A172 (cell line): ENCODE results near the gene THUMPD1. TPM values are rescaled to one million over a fixed set of nuclear protein-coding genes. Genes with fewer than 3 reads are reported as not detected.
"Not testable (repeated sequence)": the region's sequence is repeated elsewhere in the genome, so short reads cannot be mapped to it uniquely, and the experiment has no call there.

Experiments
- DNase-seq: peaks from one replicate; pipeline ENCODE4 v3.0.0-alpha.2; 2015; ENCODE audit warnings: low spot score
- total RNA-seq: library from RNA; depleted of rRNA; stranded (reverse); fragments of >200 nt; shearing (Covaris generic); gene quantifications from 2 replicates; pipeline ENCODE4 v1.2.3, GENCODE V29; 2014

Gene THUMPD1
- total RNA-seq, 1 experiment from 2014 or later = 51.0 TPM

- no peak for DNase-seq
Observed at GRCh38 chr16:20747030-20747816, 5.6 kb upstream of the THUMPD1 start.

- no peak for DNase-seq
Observed at GRCh38 chr16:20746461-20746860, 4.8 kb upstream of the THUMPD1 start.

GRCh38 chr16:20744922-20745440 is 3.4 kb upstream of the THUMPD1 start:
- no peak for DNase-seq

DNA sequence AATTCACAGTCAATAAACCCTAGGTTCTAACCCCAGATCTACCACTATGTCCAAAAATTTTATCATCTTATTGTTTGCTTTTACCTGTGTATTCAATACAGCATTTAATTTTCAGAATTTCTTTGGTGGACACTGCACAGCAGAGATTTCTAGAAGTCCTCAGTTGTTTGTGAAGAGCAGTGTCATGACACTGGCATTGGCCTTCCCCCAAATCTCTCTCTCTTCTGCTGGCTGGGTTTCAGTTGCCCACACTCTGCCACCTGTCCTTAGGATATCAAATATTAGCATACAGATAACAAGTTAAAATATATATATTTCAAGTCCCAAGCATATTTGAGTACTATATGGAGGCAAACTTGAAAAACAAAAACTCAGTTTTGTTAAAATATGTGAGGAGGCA is 2.0 kb upstream of the THUMPD1 start:
- DNase-seq = no peak

DNA sequence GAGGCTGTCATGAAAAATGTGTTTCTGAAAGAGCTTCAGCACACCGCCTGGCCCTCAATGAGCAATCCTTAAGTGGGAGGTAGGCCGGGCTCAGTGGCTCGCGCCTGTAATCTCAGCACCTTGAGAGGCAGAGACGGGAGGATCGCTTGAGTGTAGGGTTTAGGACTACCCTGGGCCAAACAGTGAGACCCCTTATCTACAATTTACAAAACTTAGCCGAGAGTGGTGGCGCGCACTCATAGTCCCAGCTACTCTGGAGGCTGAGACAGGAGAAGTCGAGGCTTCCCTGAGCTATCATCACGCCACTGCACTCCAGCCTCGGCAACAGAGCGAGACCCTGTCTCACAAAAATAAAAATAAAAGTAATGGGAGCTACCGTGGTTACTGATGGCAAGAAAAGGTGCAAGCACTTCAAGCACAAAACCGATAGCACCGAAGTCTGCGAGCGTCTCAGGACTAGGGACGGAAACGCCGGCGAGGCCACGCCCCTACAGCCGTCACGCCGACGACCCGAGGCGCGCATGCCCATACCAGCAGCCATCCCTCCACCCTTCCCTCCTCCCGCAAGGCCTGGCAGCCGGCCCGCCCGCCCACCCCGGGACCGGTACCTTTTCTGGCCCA is 607 bp downstream of the THUMPD1 start:
- peak; percentile 83 for DNase-seq

DNA sequence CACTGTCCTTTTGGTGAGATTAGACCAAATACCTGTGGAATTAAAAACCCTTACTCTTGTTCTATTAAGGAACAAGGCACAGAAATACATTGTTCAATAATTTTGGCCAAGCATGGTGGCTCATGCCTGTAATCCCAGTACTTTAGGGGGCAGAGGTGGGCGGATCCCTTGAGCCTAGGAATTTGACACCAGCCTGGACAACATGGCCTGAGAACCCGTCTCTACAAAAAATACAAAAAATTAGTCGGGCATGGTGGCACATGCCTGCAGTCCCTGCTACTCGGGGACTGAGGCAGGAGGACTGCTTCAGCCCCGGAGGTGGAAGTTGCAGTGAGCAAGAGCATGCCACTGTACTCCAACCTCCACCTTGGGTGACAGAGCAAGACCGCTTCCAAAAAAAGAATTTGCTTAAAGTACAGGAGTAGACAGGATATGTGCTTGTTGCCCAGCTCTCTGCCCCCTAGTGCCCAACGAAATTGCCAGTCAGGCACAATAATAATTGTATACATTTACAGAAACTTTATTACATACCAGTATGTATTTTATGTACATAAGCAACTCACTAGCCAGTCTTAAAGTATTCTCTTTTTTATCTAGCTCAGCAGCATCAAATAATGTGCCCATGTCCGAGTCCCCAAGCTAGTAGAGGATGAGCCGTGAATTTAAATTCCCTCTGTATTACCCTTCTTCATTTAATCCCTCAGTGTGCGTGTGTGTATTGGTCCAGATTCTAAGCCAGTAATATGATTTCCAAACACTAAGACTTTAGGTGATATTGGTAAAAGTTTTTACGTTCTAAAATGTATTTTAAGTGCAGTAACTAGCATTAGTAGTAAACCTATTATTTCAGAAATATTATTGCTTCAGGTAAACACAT is 1.4 kb downstream of the THUMPD1 start:
- DNase-seq = peak; percentile 7

DNA sequence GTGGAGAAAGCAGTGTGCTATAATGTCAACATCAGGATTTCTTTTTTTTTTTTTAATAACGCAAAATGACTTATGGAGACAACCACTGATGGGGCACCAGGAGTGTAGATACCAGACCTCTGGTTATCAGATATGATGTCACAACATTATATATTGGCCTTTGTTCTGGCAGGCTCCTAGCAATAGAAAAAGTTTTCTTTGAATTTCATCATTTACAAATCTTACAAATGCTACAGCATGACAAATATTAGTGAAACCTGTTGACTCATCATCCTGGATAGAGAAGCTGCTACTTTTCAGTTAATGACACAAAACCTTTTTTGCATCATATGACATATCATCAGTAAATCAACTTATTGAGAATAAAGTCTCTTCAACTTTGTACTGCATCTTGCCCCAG is 6.1 kb downstream of the THUMPD1 start:
- no peak for DNase-seq

DNA sequence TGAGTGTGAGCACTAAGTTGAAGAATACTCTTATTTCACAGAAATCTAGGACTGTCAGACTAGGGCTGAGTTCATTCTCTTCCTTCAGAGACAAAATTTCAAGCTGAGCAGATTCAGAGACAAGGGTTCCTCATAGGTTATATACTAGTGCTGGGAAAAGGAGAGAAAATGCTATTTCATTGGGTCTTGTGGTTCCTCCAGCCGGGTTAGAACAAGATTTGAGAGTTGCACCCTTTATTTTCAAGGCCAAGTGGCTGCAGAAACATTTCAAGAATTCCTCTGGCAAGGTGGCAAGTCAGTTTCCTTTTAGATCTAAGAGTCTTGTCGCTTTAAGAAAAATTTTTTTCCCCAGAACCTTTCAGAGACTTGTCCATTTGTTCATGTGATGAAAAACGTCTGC is 6.8 kb downstream of the THUMPD1 start:
- DNase-seq = no peak

GRCh38 chr16:20734056-20734455 is 7.6 kb downstream of the THUMPD1 start:
- no peak for DNase-seq

DNA sequence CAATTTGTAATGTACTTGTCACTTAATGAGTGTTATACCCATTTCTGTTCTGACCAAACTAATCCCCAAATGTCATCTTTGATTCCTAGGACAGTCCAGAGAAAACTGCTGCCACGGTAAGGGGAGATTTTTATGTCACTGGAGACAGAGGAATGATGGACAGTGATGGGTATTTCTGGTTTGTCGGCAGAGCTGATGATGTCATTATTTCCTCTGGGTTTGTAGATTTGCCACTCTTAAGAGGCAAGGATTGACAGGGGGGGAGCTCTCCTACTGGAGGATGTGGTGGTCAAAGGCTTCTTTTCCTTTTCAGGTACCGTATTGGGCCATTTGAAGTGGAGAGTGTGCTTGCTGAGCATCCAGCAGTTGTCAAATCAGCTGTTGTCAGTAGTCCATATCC is 12.5 kb downstream of the THUMPD1 start:
- DNase-seq = no peak

GRCh38 chr16:20727181-20727580 is 14.4 kb downstream of the THUMPD1 start:
- no peak for DNase-seq

- DNase-seq = no peak
Observed at GRCh38 chr16:20726661-20727060, 15.0 kb downstream of the THUMPD1 start.

DNA sequence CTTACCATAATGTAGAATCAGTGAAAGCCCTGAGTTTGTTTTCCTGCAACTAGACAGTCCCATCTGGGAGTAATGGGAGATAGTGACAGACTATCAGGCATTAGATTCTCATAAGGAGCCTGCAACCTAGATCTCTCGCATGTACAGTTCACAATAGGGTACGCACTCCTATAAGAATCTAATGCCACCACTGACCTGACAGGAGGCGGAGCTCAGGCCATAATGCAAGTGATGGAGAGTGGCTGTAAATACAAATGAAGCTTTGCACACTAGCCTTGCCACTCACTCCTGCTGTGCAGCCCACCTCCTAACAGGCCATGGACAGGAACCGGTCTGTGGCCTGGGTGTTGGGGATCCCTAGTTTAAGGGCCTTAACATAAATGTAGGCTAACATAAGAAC is 21.4 kb downstream of the THUMPD1 start:
- DNase-seq = no peak

GRCh38 chr16:20717718-20718117 is 23.9 kb downstream of the THUMPD1 start:
- not testable (repeated sequence) for DNase-seq

DNA sequence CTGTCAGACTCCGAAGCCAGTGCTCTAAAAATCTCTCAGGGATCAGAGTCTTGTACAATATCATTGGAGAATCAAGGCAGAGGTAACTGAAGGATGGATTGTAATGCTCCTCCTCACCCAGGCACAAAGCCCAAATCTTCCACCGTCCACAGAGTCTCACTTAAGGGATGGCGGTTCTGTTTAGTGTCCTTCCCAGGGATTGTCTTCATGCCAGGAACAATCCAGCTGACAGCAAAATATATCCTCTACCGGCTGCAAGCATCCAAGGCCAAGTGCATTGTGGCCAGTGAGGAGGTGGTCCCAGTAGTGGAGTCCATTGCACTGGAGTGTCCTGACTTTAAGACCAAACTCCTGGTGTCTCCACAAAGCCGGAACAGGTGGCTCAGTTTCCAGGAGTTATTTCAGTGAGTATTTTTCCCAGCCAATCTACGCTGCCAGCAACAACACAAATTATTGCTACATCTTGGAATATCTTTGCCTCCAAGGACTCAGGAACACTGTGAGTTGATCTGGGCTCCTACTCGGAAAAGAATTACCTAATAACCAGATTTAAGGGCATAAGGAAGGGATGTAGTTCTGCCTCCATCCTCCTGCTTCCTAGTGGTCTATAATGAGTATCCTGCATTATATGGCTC is 30.2 kb downstream of the THUMPD1 start:
- DNase-seq = no peak

DNA sequence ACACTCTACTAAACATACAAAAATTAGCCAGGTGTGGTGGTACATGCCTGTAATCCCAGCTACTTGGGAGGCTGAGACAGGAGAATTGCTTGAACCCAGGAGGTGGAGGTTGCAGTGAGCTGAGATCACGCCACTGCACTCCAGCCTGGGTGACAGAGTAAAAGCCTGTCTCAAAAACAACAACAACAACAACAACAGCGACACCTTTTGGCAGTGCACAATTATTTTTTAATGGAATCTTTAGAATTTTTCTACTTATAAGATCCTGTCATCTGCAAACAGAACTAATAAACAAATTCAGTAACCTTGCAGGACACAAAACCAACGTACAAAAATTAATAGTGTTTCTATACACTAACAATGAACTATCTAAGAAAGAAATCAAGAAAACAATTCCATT is 33.5 kb downstream of the THUMPD1 start:
- DNase-seq = peak; percentile 23

DNA sequence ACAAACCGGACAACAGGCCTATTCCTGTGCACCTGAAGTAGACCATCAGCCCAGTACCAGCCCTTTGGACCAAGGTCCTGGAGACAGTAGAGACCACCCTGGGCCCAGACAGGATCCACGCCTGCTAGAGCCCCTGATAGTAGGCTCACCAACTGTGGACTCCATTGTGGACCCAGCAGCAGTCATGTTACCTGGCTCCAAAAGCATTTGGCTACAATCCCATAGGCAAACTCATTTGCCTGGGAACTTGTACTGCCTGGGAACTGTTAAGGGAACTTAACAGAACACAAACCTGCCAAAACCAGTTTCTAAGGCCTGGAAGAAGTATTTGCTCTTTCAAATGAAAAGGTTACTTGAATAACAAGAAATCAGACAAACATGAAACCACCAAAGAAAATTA is 34.2 kb downstream of the THUMPD1 start:
- DNase-seq = no peak

GRCh38 chr16:20705972-20706371 is 35.6 kb downstream of the THUMPD1 start:
- DNase-seq = not testable (repeated sequence)

GRCh38 chr16:20704281-20704680 is 37.3 kb downstream of the THUMPD1 start:
- no peak for DNase-seq

DNA sequence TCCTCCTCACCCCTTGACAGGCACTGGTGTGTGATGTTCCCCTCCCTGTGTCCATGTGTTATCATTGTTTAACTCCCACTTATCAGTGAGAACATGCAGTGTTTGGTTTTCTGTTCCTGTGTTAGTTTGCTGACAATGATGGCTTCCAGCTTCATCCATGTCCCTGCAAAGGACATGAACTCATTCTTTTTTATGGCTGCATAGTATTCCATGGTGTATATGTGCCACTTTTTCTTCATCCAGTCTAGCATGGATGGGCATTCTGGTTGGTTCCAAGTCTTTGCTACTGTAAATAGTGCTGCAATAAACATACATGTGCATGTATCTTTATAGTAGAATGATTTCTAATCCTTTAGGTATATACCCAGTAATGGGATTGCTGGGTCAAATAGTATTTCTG is 39.9 kb downstream of the THUMPD1 start:
- not testable (repeated sequence) for DNase-seq

GRCh38 chr16:20696618-20697017 is 45.0 kb downstream of the THUMPD1 start:
- no peak for DNase-seq

DNA sequence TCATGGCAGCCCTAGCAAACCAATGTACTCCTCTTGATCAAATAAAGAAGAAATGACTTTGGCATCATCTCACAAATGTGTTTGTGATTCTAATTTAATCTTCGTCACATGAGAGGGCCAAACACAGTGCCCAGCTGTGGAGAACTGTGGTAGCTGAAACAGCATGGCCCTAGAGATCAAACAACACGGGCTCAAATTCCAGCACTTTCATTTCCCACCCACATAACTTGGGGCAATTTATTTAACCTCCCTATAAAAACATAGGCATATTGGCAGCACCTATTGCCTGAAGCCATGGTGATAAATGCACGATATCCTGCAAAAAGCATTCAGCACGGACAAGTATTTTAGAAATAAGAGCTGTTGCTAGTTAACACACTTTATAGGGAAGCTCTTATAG is 46.6 kb downstream of the THUMPD1 start:
- DNase-seq = no peak
